Neutrophil (primary cell): ENCODE data around the gene XPR1.

ENCODE experiments used
- H3K27ac ChIP-seq: fragments of 200-600 bp; sonication (generic); 2 replicates; pipeline ENCODE4 v1.5.1; 2016; ENCODE audit warnings: mild to moderate bottlenecking, moderate library complexity
- H3K27me3 ChIP-seq: fragments of 200-600 bp; sonication (generic); 2 replicates; pipeline ENCODE4 v1.6.0; 2016; ENCODE audit warnings: mild to moderate bottlenecking
- H3K36me3 ChIP-seq: fragments of 200-600 bp; sonication (generic); 2 replicates; pipeline ENCODE4 v1.5.1; 2017
- H3K4me1 ChIP-seq, 2 experiments: fragments of 200-600 bp in 1 of 2; sonication (generic) in 1 of 2; 1 replicate in 1 of 2; 2 replicates in 1 of 2; pipeline versions ENCODE4 v1.5.1 to v1.6.1; 2013 to 2016; ENCODE audit warnings: low read depth in 1 of 2, low read length in 1 of 2, mild to moderate bottlenecking in 1 of 2, moderate library complexity in 1 of 2; ENCODE audit not compliant: control insufficient read depth in 1 of 2, insufficient read depth in 1 of 2
- H3K4me3 ChIP-seq, 2 experiments: fragments of 200-600 bp in 1 of 2; sonication (generic) in 1 of 2; 1 replicate in 1 of 2; 2 replicates in 1 of 2; pipeline ENCODE4 v1.5.1; 2013 to 2016; ENCODE audit warnings: low read depth in 1 of 2, low read length in 1 of 2, mild to moderate bottlenecking in 1 of 2, moderate library complexity in 1 of 2
- H3K9me3 ChIP-seq: fragments of 200-600 bp; sonication (generic); 2 replicates; pipeline ENCODE4 v1.5.1; 2016
- CTCF ChIP-seq: fragments of 200-600 bp; sonication (generic); IDR thresholded peaks from 2 replicates; pipeline ENCODE4 v1.5.1; 2016; ENCODE audit warnings: antibody characterized with exemption

XPR1 gene

GRCh38 chr1:180907313-180908055 lies 275.7 kb downstream of the XPR1 start:
- no peak for TF ChIP-seq CTCF
- Histone ChIP-seq H3K36me3 (no peaks in the 10 kb centered on the region), H3K4me1 (peaks cover 8 to 12% of the 10 kb centered on the region in 2 experiments), H3K27ac (no peak overlapping the region), H3K9me3 (no peaks in the 10 kb centered on the region), H3K4me3 (no peak overlapping the region), H3K27me3 (peaks cover 41% of the 10 kb centered on the region)

DNA sequence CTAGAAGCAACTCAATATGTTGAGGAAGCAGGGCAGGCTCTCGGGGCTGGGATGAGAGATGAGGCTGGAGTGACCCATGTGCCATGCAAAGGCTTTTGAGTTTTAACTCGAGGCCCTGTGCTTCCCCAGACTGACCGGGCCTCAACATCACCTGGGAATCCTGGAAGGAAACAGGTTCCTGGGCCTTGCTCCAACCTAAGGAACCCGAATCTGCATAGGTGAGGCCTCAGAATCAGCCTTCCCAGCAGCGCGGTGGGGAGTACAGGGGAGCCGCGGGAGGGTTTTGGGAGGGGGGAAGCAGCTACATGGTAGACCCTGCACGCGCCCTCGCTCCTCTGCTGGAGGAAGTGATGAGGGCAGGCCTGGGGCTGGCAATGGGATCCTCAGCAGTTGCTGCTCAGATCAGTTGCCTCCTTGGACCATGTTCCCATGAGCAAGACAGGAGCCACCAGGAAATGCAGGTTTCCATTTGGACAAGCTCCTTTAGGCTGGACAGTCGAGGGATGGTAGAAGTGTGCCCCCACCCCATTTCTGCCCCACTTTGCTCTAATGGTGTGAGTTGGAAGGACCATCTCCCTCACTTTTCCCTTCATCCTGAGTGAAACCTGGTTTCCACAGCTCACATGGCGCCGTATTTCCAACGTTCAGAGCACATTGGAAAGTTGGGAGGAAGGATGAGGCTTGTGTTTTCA lies 276.4 kb downstream of the XPR1 start:
- Histone ChIP-seq H3K4me1 (peaks cover 8 to 19% of the 10 kb centered on the region in 2 experiments), H3K27me3 (peaks cover 48% of the 10 kb centered on the region), H3K27ac (no peak overlapping the region), H3K4me3 (no peak overlapping the region), H3K36me3 (no peaks in the 10 kb centered on the region), H3K9me3 (no peaks in the 10 kb centered on the region)
- TF ChIP-seq CTCF, result no peak

DNA sequence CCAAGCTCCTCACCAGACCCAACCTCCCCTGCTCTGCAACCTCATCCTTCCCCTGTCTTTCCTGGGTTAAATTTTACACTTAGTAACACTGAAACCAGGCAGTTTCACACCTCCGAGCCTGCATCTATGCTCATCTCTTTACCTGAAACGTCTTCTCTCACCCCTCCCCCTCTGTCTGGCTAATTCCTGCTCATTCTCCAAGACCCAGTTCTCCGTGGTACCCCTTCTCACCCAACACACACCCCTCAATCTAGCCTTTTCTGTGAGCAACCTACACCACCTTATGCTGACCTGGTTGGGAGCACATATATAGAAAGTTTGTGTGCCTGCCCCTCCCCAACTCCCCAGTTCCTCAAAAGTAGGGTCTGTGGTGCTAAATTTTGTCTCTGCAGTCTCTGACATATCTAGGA lies 277.2 kb downstream of the XPR1 start:
- peaks cover 8 to 21% of the 10 kb centered on the region in 2 experiments for H3K4me1 ChIP-seq
- peaks cover 56% of the 10 kb centered on the region for H3K27me3 ChIP-seq
- H3K36me3 ChIP-seq, result no peaks in the 10 kb centered on the region
- H3K27ac ChIP-seq, result no peak overlapping the region
- no peak overlapping the region for H3K4me3 ChIP-seq
- H3K9me3 ChIP-seq, result no peaks in the 10 kb centered on the region
- TF ChIP-seq CTCF, result no peak

DNA sequence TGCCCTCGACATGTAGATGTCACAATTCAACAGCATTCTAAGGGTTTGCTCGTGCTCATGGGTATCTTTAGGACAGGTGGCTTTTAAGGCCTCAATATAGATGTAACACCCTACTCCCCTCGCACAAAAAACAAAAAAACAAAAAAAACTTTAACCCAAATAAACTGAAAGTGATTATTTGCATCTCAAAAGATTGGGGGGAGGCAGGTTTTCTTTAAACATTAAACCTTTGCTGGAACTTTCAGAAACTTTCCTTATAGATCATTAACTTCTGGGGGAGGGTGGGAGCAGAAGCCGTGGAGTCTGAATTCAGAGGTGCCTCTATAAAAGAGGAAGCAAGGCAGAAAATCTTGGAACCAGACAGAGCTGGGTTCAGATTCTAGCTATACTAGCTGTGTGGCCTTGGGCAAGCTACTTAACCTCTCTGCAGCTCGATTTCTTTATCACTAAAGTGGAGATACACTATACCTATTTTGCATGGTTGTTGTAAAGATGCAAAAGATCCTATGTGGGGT lies 277.7 kb downstream of the XPR1 start:
- H3K36me3 ChIP-seq, result no peaks in the 10 kb centered on the region
- H3K27me3 ChIP-seq, result peaks cover 61% of the 10 kb centered on the region
- no peak for TF ChIP-seq CTCF
- no peak overlapping the region for H3K27ac ChIP-seq
- H3K9me3 ChIP-seq, result no peaks in the 10 kb centered on the region
- H3K4me3 ChIP-seq, result no peak overlapping the region
- H3K4me1 ChIP-seq, result peaks cover 8 to 21% of the 10 kb centered on the region in 2 experiments

DNA sequence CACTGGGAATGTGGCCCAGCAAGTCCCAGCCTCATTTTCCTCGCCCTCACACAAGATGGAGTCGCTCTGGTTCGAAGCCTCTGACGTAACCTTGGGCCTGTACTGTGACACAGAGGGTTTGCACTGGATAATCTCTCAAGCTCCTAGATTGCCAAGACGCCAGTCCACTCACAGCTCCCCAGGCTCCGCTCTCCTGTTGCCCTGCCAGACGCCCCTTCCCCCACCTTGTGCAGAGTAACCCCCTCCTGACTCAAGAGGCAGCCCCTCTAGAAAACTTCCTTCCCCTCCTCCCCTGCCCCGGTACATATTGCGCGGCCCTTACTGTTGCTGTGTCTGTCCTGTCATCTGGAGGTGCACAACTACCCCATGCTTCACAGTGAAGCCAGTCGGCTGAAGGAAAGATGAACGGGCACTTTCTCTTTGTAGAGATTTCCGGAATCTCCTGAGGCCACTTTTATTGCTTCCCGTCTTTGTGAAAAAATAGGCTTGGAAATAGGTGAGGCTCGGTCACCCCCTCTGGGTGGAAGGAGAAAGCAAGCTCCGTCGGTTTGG lies 279.9 kb downstream of the XPR1 start:
- peak overlapping the region in 1 of 2 experiments; percentile 48 for H3K4me3 ChIP-seq
- H3K4me1 ChIP-seq, result peaks cover 8 to 21% of the 10 kb centered on the region in 2 experiments
- H3K27ac ChIP-seq, result no peak overlapping the region
- TF ChIP-seq CTCF, result no peak
- no peaks in the 10 kb centered on the region for H3K36me3 ChIP-seq
- no peaks in the 10 kb centered on the region for H3K9me3 ChIP-seq
- H3K27me3 ChIP-seq, result peaks cover 83% of the 10 kb centered on the region
